GM18951 (cell line): ENCODE results near the gene ASIC2.

Experiments used
- POLR2A ChIP-seq: IDR thresholded peaks from 4 replicates; pipeline ENCODE4 v1.6.1; 2011; ENCODE audit warnings: mild to moderate bottlenecking; ENCODE audit not compliant: insufficient read length, insufficient read depth; ENCODE audit errors: extremely low read depth
- in situ Hi-C: fragments of 300-500 bp; cut with MboI; formaldehyde crosslinking; loops from one replicate; pipeline ENCODE4 v1.12.0; 2022; ENCODE audit warnings: low sequenced_read_pairs, mixed read lengths, inconsistent platforms; ENCODE audit not compliant: unreplicated experiment

ASIC2 gene

GRCh38 chr17:33277436-33278100, 15.5 kb downstream of the ASIC2 start:
- TF ChIP-seq POLR2A: no peak
- in situ Hi-C loops: no loop called here

GRCh38 chr17:33273743-33274410, 19.2 kb downstream of the ASIC2 start:
- in situ Hi-C loops: no loop called here
- no peak for TF ChIP-seq POLR2A

GRCh38 chr17:33273271-33273670, 19.8 kb downstream of the ASIC2 start:
- no peak for TF ChIP-seq POLR2A
- in situ Hi-C loops: no loop called here

- TF ChIP-seq POLR2A: no peak
- in situ Hi-C loops: no loop called here
These were observed 20.7 kb downstream of the ASIC2 start for GRCh38 chr17:33272438-33272837.

GRCh38 chr17:33269337-33270060, 23.6 kb downstream of the ASIC2 start:
- in situ Hi-C loops: no loop called here
- TF ChIP-seq POLR2A: no peak

- in situ Hi-C loops: no loop called here
- no peak for TF ChIP-seq POLR2A
These were observed 25.1 kb downstream of the ASIC2 start for GRCh38 chr17:33267851-33268548.

- in situ Hi-C loops: no loop called here
- no peak for TF ChIP-seq POLR2A
These were observed 25.8 kb downstream of the ASIC2 start for GRCh38 chr17:33267271-33267790.

GRCh38 chr17:33266611-33267010, 26.5 kb downstream of the ASIC2 start:
- TF ChIP-seq POLR2A: no peak
- in situ Hi-C loops: no loop called here

GRCh38 chr17:33266116-33266515, 27.0 kb downstream of the ASIC2 start:
- no peak for TF ChIP-seq POLR2A
- in situ Hi-C loops: no loop called here

GRCh38 chr17:33263396-33263795, 29.7 kb downstream of the ASIC2 start:
- TF ChIP-seq POLR2A: no peak
- in situ Hi-C loops: no loop called here

- no peak for TF ChIP-seq POLR2A
- in situ Hi-C loops: no loop called here
These were observed 30.6 kb downstream of the ASIC2 start for GRCh38 chr17:33262266-33263123.

GRCh38 chr17:33261820-33262219, 31.3 kb downstream of the ASIC2 start:
- no peak for TF ChIP-seq POLR2A
- in situ Hi-C loops: no loop called here

- in situ Hi-C loops: no loop called here
- TF ChIP-seq POLR2A: no peak
These were observed 32.5 kb downstream of the ASIC2 start for GRCh38 chr17:33260638-33261037.

GRCh38 chr17:33258296-33258695, 34.8 kb downstream of the ASIC2 start:
- no peak for TF ChIP-seq POLR2A
- in situ Hi-C loops: no loop called here
